ENCODE measurements around the gene GMPR2.

GRCh38 chr14:24262821-24263733 lies 30.3 kb downstream of the GMPR2 start, which contains the start of gene TGM1:
- TF ChIP-seq CTCF (IDR thresholded peaks at IDR 0.05; ENCODE audit: insufficient read depth, low read length) (no peak), POLR2AphosphoS5 (IDR thresholded peaks at IDR 0.05; ENCODE audit: low read depth) (no peak), GABPA (IDR thresholded peaks at IDR 0.05; ENCODE audit: low read depth) (no peak)

Data from HL-60 (cell line).